MV-4-11 (cell line): ENCODE measurements around the gene RAP2C.

Experiments
- DNase-seq: peaks from one replicate; lab custom pipeline; 2025; lab: John Stamatoyannopoulos, UW

The RAP2C gene

GRCh38 chrX:132219343-132219768 lies at the start of gene RAP2C:
TSS of gene RAP2C (minus strand) at chrX:132219447. CDS start at chrX:132217268, 2,179 bp downstream.
- peak; percentile 58 for DNase-seq

- DNase-seq = no peak
These were observed 48.1 kb upstream of the RAP2C start for GRCh38 chrX:132267392-132267791.

GRCh38 chrX:132266583-132267355 lies 47.5 kb upstream of the RAP2C start:
- DNase-seq = no peak

- DNase-seq = no peak
These were observed 43.9 kb upstream of the RAP2C start for GRCh38 chrX:132263127-132263526.

- DNase-seq = peak; percentile 22
These were observed 39.3 kb upstream of the RAP2C start for GRCh38 chrX:132258509-132258908.

GRCh38 chrX:132257116-132257515 lies 37.9 kb upstream of the RAP2C start:
- no peak for DNase-seq

GRCh38 chrX:132236121-132236520 lies 16.9 kb upstream of the RAP2C start:
- DNase-seq = no peak

- no peak for DNase-seq
These were observed 16.2 kb upstream of the RAP2C start for GRCh38 chrX:132235488-132235887.

GRCh38 chrX:132231587-132231986 lies 12.3 kb upstream of the RAP2C start:
- DNase-seq = peak; percentile 45

- no peak for DNase-seq
These were observed 8.3 kb upstream of the RAP2C start for GRCh38 chrX:132227383-132228112.

GRCh38 chrX:132226169-132226568 lies 6.9 kb upstream of the RAP2C start:
- DNase-seq = no peak

- DNase-seq = peak; percentile 63
These were observed 991 bp downstream of the RAP2C start for GRCh38 chrX:132218100-132218812.

- peak; percentile 64 for DNase-seq
These were observed 1.8 kb downstream of the RAP2C start for GRCh38 chrX:132217203-132218073.

- DNase-seq = no peak
These were observed 2.4 kb downstream of the RAP2C start for GRCh38 chrX:132216806-132217202.

GRCh38 chrX:132216283-132216682 lies 3.0 kb downstream of the RAP2C start:
- peak; percentile 21 for DNase-seq

GRCh38 chrX:132214518-132214917 lies 4.7 kb downstream of the RAP2C start:
- no peak for DNase-seq

- peak; percentile 53 for DNase-seq
These were observed 9.7 kb downstream of the RAP2C start for GRCh38 chrX:132209527-132209926.

GRCh38 chrX:132208422-132208821 lies 10.8 kb downstream of the RAP2C start:
- DNase-seq = no peak

- peak; percentile 1 for DNase-seq
These were observed 11.3 kb downstream of the RAP2C start for GRCh38 chrX:132207996-132208395.

GRCh38 chrX:132206259-132206658 lies 13.0 kb downstream of the RAP2C start:
- DNase-seq = no peak

GRCh38 chrX:132204629-132205028 lies 14.6 kb downstream of the RAP2C start:
- DNase-seq = no peak

GRCh38 chrX:132200976-132201375 lies 18.3 kb downstream of the RAP2C start:
- no peak for DNase-seq
